Measurements from ENCODE around the gene COX20.
"Not testable (repeated sequence)": the region's sequence is repeated elsewhere in the genome, so short reads cannot be mapped to it uniquely, and the experiment has no call there.

Gene COX20, protein sequence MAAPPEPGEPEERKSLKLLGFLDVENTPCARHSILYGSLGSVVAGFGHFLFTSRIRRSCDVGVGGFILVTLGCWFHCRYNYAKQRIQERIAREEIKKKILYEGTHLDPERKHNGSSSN

DNA sequence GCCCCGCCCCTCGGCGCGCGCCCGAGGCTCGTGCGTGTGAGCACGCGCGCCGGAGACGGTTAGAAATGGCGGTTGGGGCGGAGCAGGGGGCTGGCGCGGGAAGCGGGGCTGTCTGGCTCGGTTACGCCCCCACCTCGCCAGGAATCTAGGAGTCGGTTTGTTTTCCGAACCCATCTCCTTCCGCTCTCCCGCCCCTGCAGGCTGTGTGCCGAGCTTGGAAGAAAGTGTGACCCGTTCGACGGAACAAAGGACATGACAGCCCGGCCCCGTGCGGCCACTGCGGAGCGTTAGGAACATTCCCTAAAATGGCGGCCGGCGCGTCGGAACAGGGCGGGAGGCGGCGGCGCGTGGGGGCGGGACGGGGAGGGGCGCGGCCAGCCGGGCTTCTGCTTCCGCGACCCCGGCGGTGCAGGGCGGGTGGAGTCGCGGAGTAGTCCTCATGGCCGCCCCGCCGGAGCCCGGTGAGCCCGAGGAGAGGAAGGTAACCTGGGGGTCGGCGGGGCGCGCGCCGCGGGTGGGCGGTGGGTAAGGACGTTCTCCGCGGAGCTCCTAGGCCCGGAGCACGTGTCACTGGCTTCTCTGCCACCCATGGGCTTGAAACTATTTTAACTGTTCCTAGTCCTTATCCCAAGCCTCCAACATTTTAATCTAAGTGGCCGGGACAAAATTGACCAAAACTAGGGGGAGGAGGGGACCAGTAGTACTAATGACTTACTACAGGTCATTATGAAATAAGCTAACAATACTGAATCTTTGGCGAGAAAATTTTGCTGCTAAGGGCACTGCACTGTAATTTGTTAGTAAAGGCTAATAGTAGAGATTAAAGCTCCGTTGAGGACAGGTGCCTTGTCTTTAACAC lies at the start of gene COX20:
Gene COX20, plus strand, starts transcription at position 383 of the 859 bp plus-strand sequence. Its CDS starts 57 bp downstream, at position 440.
- DNase-seq (ENCODE audit: low read depth in 2 of 2) = peak; percentile 76 to 77

DNA sequence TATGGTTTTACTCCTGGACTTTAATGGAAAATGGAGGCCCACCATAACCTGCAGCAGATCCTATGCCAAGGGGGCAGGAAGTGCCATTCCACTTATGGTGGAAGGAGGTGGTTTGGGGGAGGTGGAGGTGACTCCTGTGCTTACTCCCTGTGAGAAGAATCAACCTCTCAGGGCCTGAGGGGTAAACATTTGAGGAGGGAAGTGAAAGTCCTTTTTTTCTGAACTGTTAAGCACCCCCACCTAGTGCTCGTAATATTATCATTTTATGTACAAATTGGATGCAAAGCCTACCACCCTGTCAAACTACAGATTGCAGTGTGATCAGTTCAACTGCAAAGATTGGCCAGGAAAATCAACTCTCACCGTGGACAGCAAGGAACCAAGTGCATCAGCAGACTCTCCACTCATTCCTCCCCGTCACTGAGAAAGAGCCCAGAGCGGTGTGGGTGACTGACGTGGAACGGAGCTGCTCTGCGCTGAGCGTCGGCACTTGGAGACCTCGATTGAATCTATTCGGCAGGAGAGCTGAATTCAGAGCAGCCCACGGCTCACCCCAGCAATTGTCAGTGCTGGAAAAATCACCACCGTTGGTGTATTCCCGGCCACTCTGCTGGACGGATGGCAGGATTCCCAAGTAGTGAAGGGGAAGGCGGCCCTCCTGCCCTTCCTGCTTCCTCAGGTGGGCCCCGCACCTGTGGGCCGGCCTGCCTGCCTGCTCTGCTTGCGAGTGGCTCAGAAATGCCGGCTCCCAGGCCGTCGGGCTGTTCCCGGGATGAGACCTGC lies 46.8 kb upstream of the COX20 start:
- DNase-seq (ENCODE audit: low read depth in 2 of 2) = no peak

GRCh38 chr1:244789276-244789580 lies 46.2 kb upstream of the COX20 start:
- no peak for DNase-seq (ENCODE audit: low read depth in 2 of 2)

GRCh38 chr1:244789731-244790130 lies 45.7 kb upstream of the COX20 start:
- DNase-seq (ENCODE audit: low read depth in 2 of 2) = no peak

- DNase-seq (ENCODE audit: low read depth in 2 of 2) = no peak
Measured at GRCh38 chr1:244791061-244791460, 44.4 kb upstream of the COX20 start.

- no peak for DNase-seq (ENCODE audit: low read depth in 2 of 2)
Measured at GRCh38 chr1:244792188-244792850, 43.1 kb upstream of the COX20 start.

DNA sequence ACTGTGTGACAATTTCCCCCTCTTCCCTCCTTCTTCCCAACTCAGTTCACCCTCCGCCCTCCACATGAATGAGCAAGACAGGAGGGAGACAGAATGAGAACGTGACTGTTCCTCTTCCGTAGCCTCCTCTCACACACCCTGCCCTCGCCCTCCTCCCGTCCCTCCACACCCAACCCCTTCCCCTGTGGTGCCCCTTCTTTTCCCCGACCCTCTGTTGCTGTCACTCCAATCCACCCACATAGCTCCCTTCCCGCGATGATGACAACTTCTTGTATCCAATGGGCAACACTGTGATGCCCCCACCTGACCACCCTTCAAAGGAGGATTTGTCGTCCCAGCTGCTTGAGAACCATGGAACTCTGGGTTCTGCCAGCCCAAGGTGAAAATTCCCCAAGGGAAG lies 41.4 kb upstream of the COX20 start:
- no peak for DNase-seq (ENCODE audit: low read depth in 2 of 2)

- DNase-seq (ENCODE audit: low read depth in 2 of 2) = not testable (repeated sequence)
Measured at GRCh38 chr1:244794516-244794915, 40.9 kb upstream of the COX20 start.

DNA sequence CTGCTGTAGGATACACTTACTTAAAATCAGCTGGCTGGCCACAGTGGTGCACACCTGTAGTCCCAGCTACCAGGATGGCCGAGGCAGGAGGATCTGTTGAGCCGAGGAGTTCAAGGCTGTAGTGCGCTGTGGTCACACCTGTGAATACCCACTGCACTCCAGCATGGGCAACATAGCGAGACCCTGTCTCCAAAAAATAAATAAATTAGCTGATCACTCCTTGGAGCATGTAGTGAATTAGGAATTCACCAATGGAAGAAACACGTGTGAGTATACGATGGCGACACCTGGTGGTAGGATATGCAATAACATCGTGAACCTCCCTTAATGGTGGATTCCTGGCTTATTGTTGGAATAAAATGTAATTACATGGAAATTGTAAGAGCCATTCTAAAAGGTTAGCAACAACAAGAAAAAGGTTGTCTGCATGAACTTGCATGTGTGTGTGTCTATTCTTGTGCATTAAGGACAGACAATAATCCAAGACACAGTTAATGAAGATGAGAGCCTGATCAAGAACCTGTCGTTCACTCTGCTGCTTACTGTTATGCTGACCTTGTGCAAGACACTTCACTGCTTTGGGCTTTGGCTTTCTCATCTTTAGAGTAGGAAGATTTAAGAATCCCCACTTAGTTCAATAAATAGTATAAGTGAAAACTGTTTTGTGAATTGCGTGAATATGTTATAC lies 38.6 kb upstream of the COX20 start:
- DNase-seq (ENCODE audit: low read depth in 2 of 2) = peak; percentile 18 to 19

GRCh38 chr1:244800821-244801220 lies 34.6 kb upstream of the COX20 start:
- no peak for DNase-seq (ENCODE audit: low read depth in 2 of 2)

DNA sequence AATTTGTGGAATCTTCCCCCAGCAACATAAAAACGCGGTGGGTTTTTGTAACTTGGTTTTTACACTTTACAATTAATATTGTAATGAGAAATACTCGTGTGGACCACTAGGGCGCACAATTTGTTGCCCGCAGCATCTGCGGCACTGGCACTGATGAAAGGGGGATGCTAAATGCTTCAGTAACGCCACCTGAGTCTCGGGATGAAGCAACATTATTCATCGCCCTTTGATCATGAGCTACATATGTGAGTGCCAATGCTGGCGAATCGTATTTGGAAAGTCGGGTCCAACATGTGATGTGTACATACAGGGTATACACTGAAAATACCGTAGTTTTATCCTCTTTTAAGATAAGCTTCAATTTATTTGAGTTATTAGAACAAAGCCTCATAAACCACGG lies 34.2 kb upstream of the COX20 start:
- peak; percentile 13 to 35 for DNase-seq (ENCODE audit: low read depth in 2 of 2)

DNA sequence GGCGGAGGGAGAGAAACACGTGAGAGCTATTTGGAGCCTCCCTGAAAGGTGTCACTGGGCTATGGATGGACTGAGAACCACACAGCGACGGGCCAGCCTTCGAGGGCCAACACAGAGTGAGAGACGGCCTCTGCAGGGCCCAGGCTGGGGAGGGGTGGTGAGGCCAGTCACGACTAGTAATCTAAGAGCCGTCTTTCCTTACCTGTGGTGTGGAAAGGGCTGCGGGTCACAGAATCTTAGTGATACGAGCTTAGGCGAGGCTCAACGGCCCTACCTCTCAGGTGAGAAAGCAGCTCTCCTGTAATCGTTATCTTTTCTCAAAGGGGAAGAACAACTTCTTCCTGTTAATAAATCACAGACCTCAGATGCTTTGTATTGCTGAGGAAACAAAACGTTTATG lies 33.4 kb upstream of the COX20 start:
- DNase-seq (ENCODE audit: low read depth in 2 of 2) = no peak

GRCh38 chr1:244802556-244803239 lies 32.8 kb upstream of the COX20 start:
- no peak for DNase-seq (ENCODE audit: low read depth in 2 of 2)

DNA sequence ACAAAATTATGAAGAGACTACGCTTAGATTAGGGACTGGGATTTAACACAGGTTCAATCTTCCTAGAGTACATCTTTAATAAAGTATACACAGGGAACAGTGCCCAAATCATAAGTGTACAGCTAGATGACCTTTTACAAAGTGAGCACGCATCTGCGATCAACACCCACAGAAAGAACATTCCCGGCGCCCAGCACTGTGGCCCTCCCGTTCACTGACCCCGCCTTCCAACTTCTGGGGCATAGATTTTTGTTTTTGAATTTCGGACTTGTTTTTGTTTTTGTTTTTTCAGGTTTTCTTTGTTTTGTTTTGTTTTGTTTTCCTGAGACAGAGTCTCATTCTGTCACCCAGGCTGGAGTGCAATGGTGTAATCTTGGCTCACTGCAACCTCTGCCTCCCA lies 30.6 kb upstream of the COX20 start:
- no peak for DNase-seq (ENCODE audit: low read depth in 2 of 2)

DNA sequence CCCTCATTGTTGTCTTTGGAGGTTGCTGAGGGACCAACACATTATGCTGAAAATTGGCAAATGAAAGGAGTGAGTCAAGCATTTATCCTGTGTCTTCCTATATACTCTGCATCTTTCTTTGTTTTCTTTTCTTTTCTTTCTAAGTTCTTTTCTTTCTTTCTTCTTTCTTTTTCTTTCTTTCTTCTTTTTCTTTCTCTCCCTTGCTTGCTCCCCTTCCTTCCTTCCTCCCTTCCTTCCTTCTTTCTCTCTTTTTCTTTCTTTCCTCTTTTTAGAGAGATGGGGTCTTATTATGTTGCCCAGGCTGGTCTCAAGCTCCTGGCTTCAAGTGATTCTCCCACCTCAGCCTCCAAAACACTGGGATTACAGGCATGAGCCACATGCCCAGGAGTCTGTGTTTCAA lies 28.3 kb upstream of the COX20 start:
- DNase-seq (ENCODE audit: low read depth in 2 of 2) = no peak

DNA sequence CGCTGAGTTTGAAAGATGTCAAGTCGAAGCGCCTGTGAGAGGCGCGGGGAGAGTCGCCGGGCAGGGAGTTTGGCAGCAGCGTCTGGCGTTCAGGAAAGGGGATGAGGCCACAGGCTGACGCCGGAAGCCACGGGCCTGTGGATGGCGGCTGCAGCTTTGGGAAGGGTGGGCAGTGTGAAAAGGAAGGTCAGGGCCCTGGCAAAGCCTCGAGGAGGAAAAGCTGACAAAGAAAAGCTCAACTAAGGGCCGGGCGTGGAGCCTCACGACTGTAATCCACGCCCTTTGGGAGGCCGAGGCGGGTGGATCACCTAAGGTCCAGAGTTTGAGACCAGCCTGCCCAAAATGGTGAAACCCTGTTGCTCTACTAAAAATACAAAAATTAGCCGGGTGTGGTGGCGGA lies 25.2 kb upstream of the COX20 start:
- DNase-seq (ENCODE audit: low read depth in 2 of 2) = no peak

DNA sequence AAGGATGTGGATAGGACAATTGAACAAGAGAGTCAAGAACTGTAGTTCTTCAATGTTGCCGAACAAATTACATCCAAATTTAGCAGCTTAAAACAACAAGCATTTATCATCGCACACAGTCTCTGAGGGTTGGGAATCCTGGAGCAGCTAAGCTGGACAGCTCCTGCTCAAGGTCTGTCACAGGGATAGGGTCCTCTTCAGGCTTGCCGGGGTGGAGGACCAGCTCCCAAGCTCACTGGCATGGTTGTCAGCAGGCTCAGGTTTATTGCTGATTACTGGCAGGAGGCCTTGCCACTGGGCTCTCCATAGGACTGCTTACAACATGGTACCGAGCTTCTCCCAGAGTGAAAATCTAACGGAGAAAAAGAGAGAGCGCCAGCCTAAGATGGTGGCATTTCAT lies 22.1 kb upstream of the COX20 start:
- DNase-seq (ENCODE audit: low read depth in 2 of 2) = no peak

DNA sequence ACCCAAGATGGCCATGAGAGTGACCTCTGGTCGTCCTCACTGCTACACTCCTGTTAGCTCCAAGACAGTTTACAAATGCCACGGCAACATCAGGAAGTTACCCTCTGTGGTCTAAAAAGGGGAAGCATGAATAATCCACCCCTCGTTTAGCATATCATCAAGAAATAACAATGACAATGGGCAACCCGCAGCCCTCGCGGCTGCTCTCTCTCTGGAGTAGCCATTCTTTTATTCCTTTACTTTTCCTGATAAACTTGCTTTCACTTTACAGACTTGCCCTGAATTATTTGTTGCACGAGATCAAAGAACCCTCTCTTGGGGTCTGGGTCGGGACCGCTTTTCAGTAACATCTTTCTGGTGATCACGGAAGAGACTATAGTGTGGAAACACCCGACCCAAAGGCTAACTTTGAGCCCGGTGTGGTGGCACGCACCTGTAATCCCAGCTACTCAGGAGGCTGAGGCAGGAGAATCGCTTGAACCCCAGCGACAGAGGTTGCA lies 19.8 kb upstream of the COX20 start:
- no peak for DNase-seq (ENCODE audit: low read depth in 2 of 2)

- no peak for DNase-seq (ENCODE audit: low read depth in 2 of 2)
Measured at GRCh38 chr1:244817415-244817894, 18.0 kb upstream of the COX20 start.

- no peak for DNase-seq (ENCODE audit: low read depth in 2 of 2)
Measured at GRCh38 chr1:244820131-244820530, 15.3 kb upstream of the COX20 start.

GRCh38 chr1:244821134-244821533 lies 14.3 kb upstream of the COX20 start:
- no peak for DNase-seq (ENCODE audit: low read depth in 2 of 2)
